ENCODE results near the gene ITPK1. TPM values are rescaled to one million over a fixed set of nuclear protein-coding genes. Genes with fewer than 3 reads are reported as not detected.

The ITPK1 gene
- total RNA-seq, 4 donors from 2014 or later: 37.5 to 47.5 (median 41.4) TPM

DNA sequence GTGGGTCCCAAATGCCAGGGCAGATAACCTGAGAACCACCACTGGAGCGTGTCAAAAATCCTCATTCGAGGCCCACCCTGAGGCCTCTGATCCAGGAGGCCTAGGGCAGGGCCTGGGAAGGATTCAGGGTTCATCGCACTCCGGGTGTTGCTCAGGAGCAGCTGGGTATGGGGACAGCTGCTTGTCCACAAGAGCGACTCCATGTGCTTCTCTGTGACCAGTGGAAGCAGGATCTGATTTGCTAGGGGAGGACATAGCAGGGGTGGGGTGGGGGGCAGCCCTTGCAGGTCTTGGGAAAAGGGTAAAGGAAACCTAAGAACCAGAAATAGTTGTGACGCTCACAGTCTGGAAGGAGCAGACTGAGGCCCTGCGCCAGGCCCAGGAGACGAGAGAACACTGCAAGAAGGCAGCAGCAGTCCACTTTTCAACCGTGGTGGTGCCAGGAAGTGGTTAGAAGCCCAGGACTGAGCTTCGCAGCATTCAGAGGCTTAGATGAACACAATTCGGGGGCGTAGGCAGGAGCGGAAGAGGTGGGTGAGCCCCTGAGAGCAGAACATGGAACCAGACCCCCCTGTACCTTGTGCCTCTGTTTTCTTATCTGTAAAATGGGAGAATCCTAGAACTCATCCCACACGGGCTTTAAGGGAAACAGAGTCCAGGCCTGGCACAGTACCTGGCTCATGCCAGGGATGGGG is 33.7 kb downstream of the ITPK1 start:
- DNase-seq (ENCODE audit: low spot score in 2 of 2): no peak
- TF ChIP-seq POLR2A (IDR thresholded peaks at IDR 0.05): no peak
- TF ChIP-seq, protein P1, sequence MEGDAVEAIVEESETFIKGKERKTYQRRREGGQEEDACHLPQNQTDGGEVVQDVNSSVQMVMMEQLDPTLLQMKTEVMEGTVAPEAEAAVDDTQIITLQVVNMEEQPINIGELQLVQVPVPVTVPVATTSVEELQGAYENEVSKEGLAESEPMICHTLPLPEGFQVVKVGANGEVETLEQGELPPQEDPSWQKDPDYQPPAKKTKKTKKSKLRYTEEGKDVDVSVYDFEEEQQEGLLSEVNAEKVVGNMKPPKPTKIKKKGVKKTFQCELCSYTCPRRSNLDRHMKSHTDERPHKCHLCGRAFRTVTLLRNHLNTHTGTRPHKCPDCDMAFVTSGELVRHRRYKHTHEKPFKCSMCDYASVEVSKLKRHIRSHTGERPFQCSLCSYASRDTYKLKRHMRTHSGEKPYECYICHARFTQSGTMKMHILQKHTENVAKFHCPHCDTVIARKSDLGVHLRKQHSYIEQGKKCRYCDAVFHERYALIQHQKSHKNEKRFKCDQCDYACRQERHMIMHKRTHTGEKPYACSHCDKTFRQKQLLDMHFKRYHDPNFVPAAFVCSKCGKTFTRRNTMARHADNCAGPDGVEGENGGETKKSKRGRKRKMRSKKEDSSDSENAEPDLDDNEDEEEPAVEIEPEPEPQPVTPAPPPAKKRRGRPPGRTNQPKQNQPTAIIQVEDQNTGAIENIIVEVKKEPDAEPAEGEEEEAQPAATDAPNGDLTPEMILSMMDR (IDR thresholded peaks at IDR 0.05): no peak
- H3K4me3 ChIP-seq (ENCODE audit: low read depth, poor library complexity, severe bottlenecking): no peak overlapping the region
- intact Hi-C loops (cut with DNase I; ENCODE audit: low total_unique reads): no loop called here
- 89% methylated on average over 14 of the region's 14 CpGs for WGBS, 2 donors

DNA sequence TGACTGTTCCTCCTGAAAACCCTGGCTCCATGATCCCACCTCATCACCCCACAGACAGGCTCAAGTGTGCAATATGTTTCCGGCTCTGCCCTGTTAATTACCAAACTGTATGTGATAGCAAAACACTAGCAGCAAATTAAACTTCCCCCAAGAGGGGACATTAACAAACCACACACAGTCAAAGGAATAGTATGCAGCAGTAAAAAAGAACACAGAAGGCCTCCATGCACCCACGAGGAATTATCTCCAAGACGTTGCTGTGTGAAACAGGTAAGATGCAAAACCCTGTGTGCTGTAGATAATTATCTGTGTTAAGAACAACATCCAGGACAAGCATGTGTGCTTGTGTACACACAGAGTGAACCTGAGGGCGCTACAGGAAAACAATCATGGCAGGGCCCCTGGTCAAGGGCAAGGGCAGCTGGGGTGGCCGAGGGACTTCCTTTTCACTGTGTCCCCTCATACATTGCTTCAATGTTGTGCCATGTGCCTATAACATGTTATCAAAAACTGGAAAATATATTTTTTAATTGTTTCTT is 35.8 kb downstream of the ITPK1 start:
- TF ChIP-seq POLR2A (IDR thresholded peaks at IDR 0.05): no peak
- TF ChIP-seq, protein P1 (IDR thresholded peaks at IDR 0.05): no peak
- WGBS, 2 donors: 97 to 98% methylated on average over 5 of the region's 5 CpGs
- DNase-seq (ENCODE audit: low spot score in 2 of 2): no peak
- no peak overlapping the region for H3K4me3 ChIP-seq (ENCODE audit: low read depth, poor library complexity, severe bottlenecking)
- intact Hi-C loops (cut with DNase I; ENCODE audit: low total_unique reads): no loop called here

DNA sequence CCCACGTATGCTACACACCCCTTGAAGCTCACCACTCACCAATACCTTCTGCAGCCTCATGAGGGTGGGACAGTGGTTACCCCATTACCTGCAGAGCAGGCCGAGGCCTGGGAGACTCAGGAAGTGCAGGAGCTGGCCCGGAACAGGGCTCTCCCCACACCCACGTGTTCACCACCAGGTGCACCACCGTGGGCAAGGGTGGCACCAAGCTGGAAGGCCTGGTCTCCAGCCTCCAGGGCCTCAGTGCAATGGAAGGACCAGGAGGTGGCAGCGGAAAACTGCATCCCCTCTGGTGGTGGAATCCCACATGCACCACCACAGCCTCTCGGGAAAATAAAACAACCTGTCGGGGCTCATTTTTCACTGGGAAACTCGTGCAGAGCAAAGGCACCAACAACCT is 36.4 kb downstream of the ITPK1 start:
- WGBS, 2 donors: 72 to 80% methylated on average over 9 of the region's 9 CpGs
- TF ChIP-seq, protein P1 (IDR thresholded peaks at IDR 0.05): no peak
- TF ChIP-seq POLR2A (IDR thresholded peaks at IDR 0.05): no peak
- intact Hi-C loops (cut with DNase I; ENCODE audit: low total_unique reads): no loop called here
- DNase-seq (ENCODE audit: low spot score in 2 of 2): no peak
- no peak overlapping the region for H3K4me3 ChIP-seq (ENCODE audit: low read depth, poor library complexity, severe bottlenecking)

DNA sequence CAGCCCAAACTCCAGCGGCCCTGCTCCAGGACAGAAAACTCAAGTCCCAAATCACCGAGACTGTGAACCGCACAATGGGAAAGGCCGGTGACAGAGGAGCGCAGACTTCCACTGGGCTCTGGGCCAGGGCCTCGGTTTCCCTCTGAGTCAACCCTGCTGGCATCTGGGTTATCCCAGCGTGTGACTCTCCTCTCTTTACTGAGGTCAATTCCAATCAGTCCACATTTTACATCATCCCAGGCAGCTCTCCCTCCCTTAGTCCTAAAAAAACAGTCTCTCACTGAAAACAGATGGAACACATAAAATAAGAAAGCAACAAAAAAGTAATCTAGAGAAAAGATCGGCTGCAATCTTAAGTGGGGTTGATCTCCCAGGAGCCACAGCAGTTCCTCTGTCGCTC is 36.9 kb downstream of the ITPK1 start:
- TF ChIP-seq, protein P1 (IDR thresholded peaks at IDR 0.05): no peak
- TF ChIP-seq POLR2A (IDR thresholded peaks at IDR 0.05): no peak
- no peak overlapping the region for H3K4me3 ChIP-seq (ENCODE audit: low read depth, poor library complexity, severe bottlenecking)
- 58 to 66% methylated on average over 9 of the region's 9 CpGs for WGBS, 2 donors
- no peak for DNase-seq (ENCODE audit: low spot score in 2 of 2)
- intact Hi-C loops (cut with DNase I; ENCODE audit: low total_unique reads): no loop called here

DNA sequence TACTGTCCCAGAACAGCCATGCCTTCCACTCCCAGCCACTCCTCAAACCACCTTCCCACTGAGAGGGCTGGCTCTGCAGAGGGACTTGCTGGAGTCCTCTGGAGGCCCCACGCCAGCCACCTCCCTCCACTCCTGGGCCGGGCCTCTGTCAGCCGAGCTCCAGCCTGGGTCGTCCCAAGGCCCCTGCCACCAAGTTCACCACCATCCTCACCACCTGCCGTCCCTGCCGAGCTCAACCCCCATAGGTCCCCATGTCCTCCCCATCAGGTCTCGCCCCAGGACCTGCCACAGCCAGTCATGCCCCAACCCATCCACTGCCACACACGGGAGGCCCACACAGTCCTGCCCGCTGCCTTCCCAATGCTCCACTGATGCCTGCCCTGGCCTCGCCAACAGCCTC is 39.0 kb downstream of the ITPK1 start:
- DNase-seq (ENCODE audit: low spot score in 2 of 2): no peak
- intact Hi-C loops (cut with DNase I; ENCODE audit: low total_unique reads): no loop called here
- 96% methylated on average over 10 of the region's 10 CpGs for WGBS, 2 donors
- TF ChIP-seq, protein P1 (IDR thresholded peaks at IDR 0.05): no peak
- TF ChIP-seq POLR2A (IDR thresholded peaks at IDR 0.05): no peak
- H3K4me3 ChIP-seq (ENCODE audit: low read depth, poor library complexity, severe bottlenecking): no peak overlapping the region

DNA sequence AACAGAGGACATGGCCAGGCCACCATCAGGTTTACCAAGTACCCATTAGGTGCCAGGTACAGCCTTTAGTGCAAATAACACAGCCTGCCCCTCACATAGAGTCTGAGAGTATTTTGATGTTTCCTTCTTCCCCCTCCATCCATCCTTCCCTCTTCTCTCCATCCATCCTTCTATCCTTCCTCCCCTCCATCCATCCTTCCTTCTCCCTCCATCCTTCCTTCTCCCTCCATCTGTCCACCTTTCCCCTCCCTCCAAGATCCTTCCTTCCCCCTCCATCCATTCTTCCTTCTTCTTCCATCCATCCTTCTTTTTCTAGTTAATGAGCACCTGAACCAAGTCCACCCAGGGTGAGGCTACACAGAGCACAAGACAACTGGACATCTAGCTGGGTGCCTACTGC is 39.8 kb downstream of the ITPK1 start:
- intact Hi-C loops (cut with DNase I; ENCODE audit: low total_unique reads): no loop called here
- no peak overlapping the region for H3K4me3 ChIP-seq (ENCODE audit: low read depth, poor library complexity, severe bottlenecking)
- no peak for DNase-seq (ENCODE audit: low spot score in 2 of 2)
- TF ChIP-seq, protein P1 (IDR thresholded peaks at IDR 0.05): no peak
- no peak for TF ChIP-seq POLR2A (IDR thresholded peaks at IDR 0.05)
